Upper lobe of right lung (tissue), 1 donor: ENCODE data around the gene STAG2. TPM values are rescaled to one million over a fixed set of nuclear protein-coding genes. Genes with fewer than 3 reads are reported as not detected.
"Not testable (repeated sequence)": the region's sequence is repeated elsewhere in the genome, so short reads cannot be mapped to it uniquely, and the experiment has no call there.

Source experiments
- ATAC-seq: fragments of 200-7000 bp; cut with Tn5 transposase; one replicate; pipeline ENCODE4 v1.9.1; 2020; ENCODE audit warnings: mild to moderate bottlenecking, moderate library complexity
- DNase-seq: peaks from one replicate; pipeline ENCODE4 v3.0.0-alpha.2; 2020
- H3K27ac ChIP-seq: fragments of 200-600 bp; one replicate; pipeline ENCODE4 v1.8.0; 2022
- H3K27me3 ChIP-seq: fragments of 200-600 bp; one replicate; pipeline ENCODE4 v1.8.0; 2022; ENCODE audit warnings: mild to moderate bottlenecking
- H3K36me3 ChIP-seq: fragments of 200-600 bp; one replicate; pipeline ENCODE4 v1.8.0; 2022
- H3K4me1 ChIP-seq: fragments of 200-600 bp; one replicate; pipeline ENCODE4 v1.8.0; 2022
- H3K4me3 ChIP-seq: fragments of 200-600 bp; one replicate; pipeline ENCODE4 v1.8.0; 2022; ENCODE audit warnings: mild to moderate bottlenecking
- H3K9me3 ChIP-seq: fragments of 200-600 bp; one replicate; pipeline ENCODE4 v1.8.0; 2022
- CTCF ChIP-seq: fragments of 200-600 bp; IDR thresholded peaks from one replicate; pipeline ENCODE4 v1.8.0; 2022; ENCODE audit warnings: antibody characterized with exemption
- intact Hi-C: fragments of 100-400 bp; cut with DNase I; formaldehyde crosslinking; loops from one replicate; pipeline ENCODE4 v1.11.0; 2022
- total RNA-seq: library from RNA; stranded (reverse); fragmentation: NEBNext Ultra II Directional; extraction: Animal tissue kit (Norgen Biotek cat#: 25700); gene quantifications from one replicate; pipeline ENCODE4 v1.2.1, GENCODE V29; 2021
- donor health status: DM: no; HTN: yes; CAD: no; lungs with severe emphysema.

STAG2 gene
- total RNA-seq, 1 donor from 2014 or later: 71.4 TPM

GRCh38 chrX:124033821-124034220 is 72.3 kb downstream of the STAG2 start:
- no peaks in the 10 kb centered on the region for H3K4me1 ChIP-seq
- intact Hi-C loops: no loop called here
- H3K27ac ChIP-seq: no peak overlapping the region
- no peak overlapping the region for H3K4me3 ChIP-seq
- H3K27me3 ChIP-seq: no peaks in the 10 kb centered on the region
- peaks cover 18% of the 10 kb centered on the region for H3K36me3 ChIP-seq
- DNase-seq: no peak
- ATAC-seq: no peak
- no peak for TF ChIP-seq CTCF
- H3K9me3 ChIP-seq: no peaks in the 10 kb centered on the region

- no peak for DNase-seq
- Histone ChIP-seq H3K27ac (no peak overlapping the region), H3K4me1 (no peaks in the 10 kb centered on the region)
These were observed 74.2 kb downstream of the STAG2 start for GRCh38 chrX:124035657-124036056.

GRCh38 chrX:124042042-124042441 is 80.5 kb downstream of the STAG2 start:
- intact Hi-C loops: no loop called here
- Histone ChIP-seq H3K4me3 (no peak overlapping the region), H3K27ac (no peak overlapping the region)

More at GRCh38 chrX:124035657-124036056, 74.2 kb downstream of the STAG2 start:
- TF ChIP-seq CTCF: no peak
- Histone ChIP-seq H3K27me3 (no peaks in the 10 kb centered on the region), H3K36me3 (peaks cover 18% of the 10 kb centered on the region), H3K9me3 (no peaks in the 10 kb centered on the region), H3K4me3 (no peak overlapping the region)
- no peak for ATAC-seq
- intact Hi-C loops: no loop called here

GRCh38 chrX:124045109-124045508 is 83.6 kb downstream of the STAG2 start:
- H3K9me3 ChIP-seq: no peaks in the 10 kb centered on the region
- TF ChIP-seq CTCF: no peak
- intact Hi-C loops: no loop called here
- H3K4me3 ChIP-seq: no peak overlapping the region
- ATAC-seq: no peak
- no peak for DNase-seq
- peaks cover 18% of the 10 kb centered on the region for H3K36me3 ChIP-seq
- no peaks in the 10 kb centered on the region for H3K4me1 ChIP-seq
- H3K27me3 ChIP-seq: no peaks in the 10 kb centered on the region
- no peak overlapping the region for H3K27ac ChIP-seq

More at GRCh38 chrX:124042042-124042441, 80.5 kb downstream of the STAG2 start:
- H3K4me1 ChIP-seq: no peaks in the 10 kb centered on the region
- TF ChIP-seq CTCF: no peak
- no peaks in the 10 kb centered on the region for H3K27me3 ChIP-seq
- DNase-seq (no peak), ATAC-seq (no peak)
- no peaks in the 10 kb centered on the region for H3K9me3 ChIP-seq
- peaks cover 18% of the 10 kb centered on the region for H3K36me3 ChIP-seq

GRCh38 chrX:124084417-124084816 is 122.9 kb downstream of the STAG2 start:
- H3K27me3 ChIP-seq, H3K9me3 ChIP-seq, H3K27ac ChIP-seq, DNase-seq, ATAC-seq, intact Hi-C loops, H3K4me3 ChIP-seq, H3K4me1 ChIP-seq: not testable (repeated sequence)
- peaks cover 59% of the 10 kb centered on the region for H3K36me3 ChIP-seq

GRCh38 chrX:124085063-124085462 is 123.6 kb downstream of the STAG2 start:
- no peaks in the 10 kb centered on the region for H3K4me1 ChIP-seq
- ATAC-seq: no peak
- H3K27ac ChIP-seq: no peak overlapping the region
- intact Hi-C loops: no loop called here
- DNase-seq: no peak
- H3K36me3 ChIP-seq: peaks cover 62% of the 10 kb centered on the region
- H3K27me3 ChIP-seq: no peaks in the 10 kb centered on the region
- no peak for TF ChIP-seq CTCF
- H3K4me3 ChIP-seq: no peak overlapping the region
- H3K9me3 ChIP-seq: no peaks in the 10 kb centered on the region
